SH-SY5Y (cell line): ENCODE measurements around the gene MTCH1.

Experiments used
- GATA2 ChIP-seq: IDR thresholded peaks from 2 replicates; pipeline ENCODE4 v1.6.1; 2011; ENCODE audit warnings: mild to moderate bottlenecking, low read depth, low read length
- GATA3 ChIP-seq: IDR thresholded peaks from 2 replicates; pipeline ENCODE4 v1.6.1; 2011; ENCODE audit warnings: low read depth, mild to moderate bottlenecking, low read length, moderate library complexity

GRCh38 chr6:37007340-37008043, 21.5 kb upstream of the MTCH1 start:
- TF ChIP-seq GATA2 (no peak), GATA3 (no peak)
